A549 (cell line): Measurements from ENCODE around the gene ZBTB2.

ENCODE experiments used
- CTCF ChIP-seq: fragments of >200 bp; sonication (Bioruptor Twin); formaldehyde crosslinking; IDR thresholded peaks from 3 replicates; pipeline ENCODE4 v1.5.1; 2016
- EHMT2 ChIP-seq: fragments of 200-600 bp; sonication (generic); IDR thresholded peaks from 2 replicates; pipeline ENCODE4 v1.6.1; 2016; ENCODE audit warnings: antibody characterized with exemption, low read depth, mild to moderate bottlenecking, moderate library complexity
- EP300 ChIP-seq, 2 experiments: fragments of >200 bp; sonication (Bioruptor Twin); formaldehyde crosslinking; IDR thresholded peaks; 2 replicates in 1 of 2; 3 replicates in 1 of 2; pipeline ENCODE4 v1.6.1; 2016 to 2017
- HMGXB4 ChIP-seq: fragments of 250-450 bp; sonication (Bioruptor Pico); IDR thresholded peaks from 2 replicates; pipeline ENCODE4 v1.5.0; 2021; ENCODE audit warnings: mild to moderate bottlenecking, moderate library complexity, borderline replicate concordance
- JUN ChIP-seq, 2 experiments: fragments of >200 bp; sonication (Bioruptor Twin); formaldehyde crosslinking; IDR thresholded peaks; 2 replicates in 1 of 2; 3 replicates in 1 of 2; pipeline ENCODE4 v1.6.1; 2016 to 2017
- POLR2A ChIP-seq: IDR thresholded peaks from 2 replicates; pipeline ENCODE4 v1.6.1; 2012; ENCODE audit warnings: mild to moderate bottlenecking, low read length
- RFX5 ChIP-seq: fragments of 450-650 bp; IDR thresholded peaks from 2 replicates; pipeline ENCODE4 v1.7.1; 2014; ENCODE audit warnings: antibody characterized with exemption, mild to moderate bottlenecking, moderate library complexity
- TP53 ChIP-seq: fragments of 250-450 bp; sonication (Bioruptor Pico); IDR thresholded peaks from 2 replicates; pipeline ENCODE4 v1.5.0; 2021; ENCODE audit warnings: mild to moderate bottlenecking, moderate library complexity

GRCh38 chr6:151436300-151436699 is 44.9 kb upstream of the ZBTB2 start:
- TF ChIP-seq CTCF (no peak), TP53 (no peak), EHMT2 (no peak), RFX5 (no peak), EP300 (IDR thresholded peaks at IDR 0.05) (no peak), POLR2A (no peak), HMGXB4 (CRISPR knock-in tag) (no peak), JUN (IDR thresholded peaks at IDR 0.05) (no peak)
